Measurements from ENCODE around the gene PUS7.
"Not testable (repeated sequence)": the region's sequence is repeated elsewhere in the genome, so short reads cannot be mapped to it uniquely, and the experiment has no call there.

Gene PUS7

GRCh38 chr7:105502173-105502572, 19.9 kb downstream of the PUS7 start:
- in situ Hi-C loops (cut with HindIII; ENCODE audit: low sequenced_read_pairs) = no loop called here

GRCh38 chr7:105497016-105497415, 25.1 kb downstream of the PUS7 start:
- in situ Hi-C loops (cut with HindIII; ENCODE audit: low sequenced_read_pairs) = no loop called here

- in situ Hi-C loops (cut with HindIII; ENCODE audit: low sequenced_read_pairs) = no loop called here
Observed at GRCh38 chr7:105496521-105496920, 25.6 kb downstream of the PUS7 start.

GRCh38 chr7:105493923-105494315, 28.2 kb downstream of the PUS7 start:
- in situ Hi-C loops (cut with HindIII; ENCODE audit: low sequenced_read_pairs) = no loop called here

DNA sequence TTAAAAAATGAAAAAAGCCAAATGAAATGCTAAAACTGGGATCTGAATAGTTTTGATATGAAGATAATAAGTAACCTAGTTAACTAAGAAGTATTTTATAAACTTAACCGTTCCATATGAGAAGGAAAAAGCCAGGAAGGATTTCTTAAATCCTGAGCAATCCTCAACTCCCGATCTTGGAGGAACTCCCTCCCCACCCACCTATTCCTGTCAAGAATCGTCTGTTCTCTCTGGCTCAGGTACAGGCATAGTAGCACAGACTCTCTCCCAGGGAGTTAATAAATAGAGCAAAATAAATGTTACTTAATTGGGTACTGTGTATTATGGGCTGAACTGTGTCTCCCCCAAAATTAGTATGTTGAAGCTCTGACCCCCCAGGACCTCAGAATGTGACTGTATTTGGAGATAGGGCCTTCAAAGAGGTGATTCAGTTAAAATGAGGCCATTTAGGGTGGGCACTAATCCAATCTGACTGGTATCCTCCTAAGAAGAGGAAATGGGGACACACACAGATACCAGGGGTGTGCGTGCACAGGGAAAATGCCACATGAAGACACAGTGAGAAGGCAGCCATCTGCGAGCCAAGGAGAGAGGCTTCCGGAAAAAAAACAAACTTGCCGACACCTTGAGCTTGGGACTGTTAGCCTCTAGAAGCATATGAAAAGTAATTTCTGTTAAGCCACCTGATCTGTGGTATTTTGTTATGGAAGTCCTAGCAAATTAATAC, 28.7 kb downstream of the PUS7 start:
- in situ Hi-C loops (cut with HindIII; ENCODE audit: low sequenced_read_pairs) = no loop called here

GRCh38 chr7:105489409-105489808, 32.7 kb downstream of the PUS7 start:
- in situ Hi-C loops (cut with HindIII; ENCODE audit: low sequenced_read_pairs) = no loop called here

DNA sequence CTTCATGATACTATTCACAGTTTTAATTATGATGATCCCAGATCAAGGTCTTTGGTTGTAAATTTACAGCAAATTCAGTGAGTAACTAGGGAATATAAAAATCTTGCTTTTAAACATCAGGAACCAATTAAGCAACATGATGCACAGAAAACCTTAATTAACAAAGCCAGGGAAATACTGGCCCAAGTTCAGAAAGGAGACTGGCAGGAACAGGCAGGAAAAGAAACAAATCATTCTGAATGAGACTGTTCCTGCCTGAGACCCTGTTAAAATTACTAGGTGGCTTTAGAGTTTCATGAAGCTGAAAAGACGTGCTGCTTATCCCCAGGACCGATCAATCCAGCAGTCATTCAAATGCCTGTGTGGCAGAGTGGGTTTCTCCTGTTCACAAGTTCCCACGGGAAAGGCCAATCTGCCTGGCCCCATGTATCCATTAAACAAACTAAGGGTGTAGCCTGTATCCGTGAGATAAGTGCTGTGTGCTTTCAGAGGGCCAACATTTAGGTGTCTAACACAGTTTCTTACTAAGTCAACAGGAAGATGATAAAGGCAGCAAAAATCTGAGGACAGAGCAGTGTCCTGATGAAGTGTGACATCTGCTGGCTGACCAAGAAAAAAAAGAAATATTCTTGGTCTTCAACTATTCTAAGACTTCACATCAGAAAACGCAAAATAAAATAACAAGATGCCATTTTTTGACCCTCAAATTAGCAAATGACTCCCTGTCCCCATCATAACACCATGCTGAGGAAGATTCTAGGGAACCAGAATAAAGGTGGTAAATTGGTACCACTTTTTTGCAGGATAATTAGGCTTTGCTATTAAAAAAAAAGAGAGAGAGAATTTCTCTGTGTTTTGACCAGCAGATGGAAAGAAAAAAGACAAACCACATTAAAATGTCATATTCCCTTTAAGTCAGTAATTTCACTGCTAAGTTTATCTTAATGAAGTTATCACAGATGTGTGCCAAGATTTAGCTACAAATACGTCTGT, 34.2 kb downstream of the PUS7 start:
- in situ Hi-C loops (cut with HindIII; ENCODE audit: low sequenced_read_pairs) = no loop called here

GRCh38 chr7:105480931-105481330, 41.1 kb downstream of the PUS7 start:
- in situ Hi-C loops (cut with HindIII; ENCODE audit: low sequenced_read_pairs) = no loop called here

- in situ Hi-C loops (cut with HindIII; ENCODE audit: low sequenced_read_pairs) = no loop called here
Observed at GRCh38 chr7:105478606-105479005, 43.5 kb downstream of the PUS7 start.

GRCh38 chr7:105477908-105478307, 44.2 kb downstream of the PUS7 start:
- in situ Hi-C loops (cut with HindIII; ENCODE audit: low sequenced_read_pairs) = no loop called here

DNA sequence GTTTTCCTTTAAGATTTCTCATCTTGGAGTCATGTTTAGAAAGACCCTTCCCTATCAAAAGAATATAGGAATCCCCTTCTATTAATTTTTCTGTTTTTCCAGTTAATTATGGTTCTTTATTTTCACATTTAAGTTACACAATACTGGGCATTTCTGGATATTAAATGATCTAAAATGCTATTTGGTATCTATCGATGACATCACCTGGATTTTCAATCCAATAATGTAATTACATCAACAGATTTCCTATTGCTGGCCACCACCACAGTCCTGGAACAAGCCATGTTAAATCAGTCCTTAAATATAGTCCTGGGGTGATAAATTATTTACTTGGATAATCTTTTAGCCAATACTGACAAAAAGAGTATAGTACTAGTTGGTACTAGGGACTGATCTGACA, 48.0 kb downstream of the PUS7 start:
- in situ Hi-C loops (cut with HindIII; ENCODE audit: low sequenced_read_pairs) = no loop called here

DNA sequence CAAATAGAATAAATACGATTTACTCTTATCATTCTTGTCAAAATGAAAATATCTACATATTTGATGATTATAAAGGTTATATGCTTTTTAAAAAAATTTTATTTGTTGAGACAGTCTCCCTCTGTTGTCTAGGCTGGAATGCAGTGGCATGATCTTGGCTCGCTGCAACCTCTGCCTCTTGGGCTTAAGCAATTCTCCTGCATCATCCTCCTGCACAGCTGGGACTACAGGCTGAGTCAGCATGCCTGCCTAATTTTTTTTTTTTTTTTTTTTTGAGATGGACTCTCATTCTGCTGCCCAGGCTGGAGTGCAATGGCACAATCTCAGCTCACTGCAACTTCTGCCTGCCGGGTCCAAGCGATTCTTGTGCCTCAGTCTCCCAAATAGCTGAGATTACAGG, 48.9 kb downstream of the PUS7 start:
- in situ Hi-C loops (cut with HindIII; ENCODE audit: low sequenced_read_pairs) = no loop called here

GRCh38 chr7:105470846-105471245, 51.2 kb downstream of the PUS7 start:
- in situ Hi-C loops (cut with HindIII; ENCODE audit: low sequenced_read_pairs) = no loop called here

DNA sequence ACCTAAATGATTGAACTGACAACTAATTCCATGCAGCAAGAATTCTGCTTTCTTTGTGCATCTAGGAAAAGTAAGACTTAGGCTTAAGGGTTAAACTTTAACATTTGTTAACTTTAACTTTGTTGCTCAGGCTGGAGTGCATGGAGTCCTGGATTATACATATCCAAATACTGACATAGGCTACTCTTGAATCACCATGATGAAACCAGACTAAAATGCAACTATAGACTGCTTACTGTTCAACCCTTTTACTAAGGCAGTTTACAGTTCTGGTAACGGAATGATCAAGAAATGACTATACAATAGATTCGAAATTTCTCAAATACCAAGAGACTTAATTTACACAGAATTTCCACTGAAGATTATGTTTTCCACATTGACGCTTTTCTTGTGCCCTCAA, 52.0 kb downstream of the PUS7 start:
- in situ Hi-C loops (cut with HindIII; ENCODE audit: low sequenced_read_pairs) = no loop called here

GRCh38 chr7:105462765-105463420, 59.2 kb downstream of the PUS7 start:
- in situ Hi-C loops (cut with HindIII; ENCODE audit: low sequenced_read_pairs) = no loop called here

- in situ Hi-C loops (cut with HindIII; ENCODE audit: low sequenced_read_pairs) = no loop called here
Observed at GRCh38 chr7:105461518-105461917, 60.6 kb downstream of the PUS7 start.

- in situ Hi-C loops (cut with HindIII; ENCODE audit: low sequenced_read_pairs) = no loop called here
Observed at GRCh38 chr7:105457619-105458225, 64.3 kb downstream of the PUS7 start.

GRCh38 chr7:105454921-105455320, 67.2 kb downstream of the PUS7 start:
- in situ Hi-C loops (cut with HindIII; ENCODE audit: low sequenced_read_pairs) = no loop called here

DNA sequence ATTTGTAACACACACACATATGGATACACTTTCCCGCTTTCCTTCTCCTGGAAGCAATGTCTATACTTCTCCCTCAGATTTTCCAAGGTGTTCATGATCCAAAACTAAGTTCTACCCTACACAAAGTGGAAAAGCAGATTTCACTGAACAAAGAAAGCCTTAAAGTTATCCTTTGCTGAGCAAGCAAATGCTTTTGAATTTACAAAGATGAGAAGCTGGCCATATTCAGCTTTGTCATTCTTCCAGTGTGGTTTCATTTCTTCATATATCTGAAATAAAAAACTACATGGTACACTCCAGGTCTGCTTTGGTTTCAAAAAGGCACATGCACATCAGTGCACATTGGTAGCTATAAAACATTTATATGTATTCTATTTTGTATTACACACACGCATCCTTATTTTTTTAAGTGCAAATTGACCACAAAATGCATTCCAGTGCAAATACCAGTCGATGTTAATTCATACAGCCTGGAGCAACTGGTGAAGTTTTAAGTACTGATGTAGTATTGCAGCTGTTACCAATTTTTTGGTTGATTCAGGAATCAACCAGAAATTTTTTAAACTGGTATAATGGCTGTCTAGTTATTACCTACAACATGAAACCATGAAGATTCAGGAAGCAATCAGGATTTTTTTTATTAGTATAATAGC, 67.8 kb downstream of the PUS7 start:
- in situ Hi-C loops (cut with HindIII; ENCODE audit: low sequenced_read_pairs) = no loop called here

GRCh38 chr7:105452085-105452484, 70.0 kb downstream of the PUS7 start:
- in situ Hi-C loops (cut with HindIII; ENCODE audit: low sequenced_read_pairs) = no loop called here

DNA sequence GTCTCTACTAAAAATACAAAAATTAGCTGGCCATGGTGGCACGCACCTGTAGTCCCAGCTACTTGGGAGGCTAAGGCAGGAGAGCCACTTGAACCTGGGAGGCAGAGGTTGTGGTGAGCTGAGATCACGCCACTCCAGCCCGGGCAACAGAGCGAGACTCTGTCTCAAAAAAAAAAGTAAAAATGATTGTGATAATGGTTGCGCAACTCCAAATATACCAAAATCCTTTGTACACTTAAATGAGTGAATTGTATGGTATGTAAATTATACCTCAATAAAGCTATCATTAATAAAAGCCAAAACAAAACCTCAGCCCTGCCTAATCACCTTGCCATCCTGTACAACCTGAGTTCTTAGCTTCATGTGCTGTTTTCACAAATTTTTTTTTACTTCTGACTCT, 71.2 kb downstream of the PUS7 start:
- in situ Hi-C loops (cut with HindIII; ENCODE audit: low sequenced_read_pairs) = not testable (repeated sequence)

Data from DLD1 (cell line).